DND-41 (cell line): ENCODE data around the gene SUSD6.

Experiments
- ATAC-seq: fragments of 200-7000 bp; cut with Tn5 transposase; 3 replicates; pipeline ENCODE4 v1.9.1; 2021; ENCODE audit warnings: low read depth; ENCODE audit not compliant: insufficient read depth
- DNase-seq: peaks from one replicate; pipeline ENCODE4 v3.0.0-alpha.2; 2020
- H2AFZ ChIP-seq: 2 replicates; pipeline ENCODE4 v1.6.0; 2012; ENCODE audit warnings: low read depth, low read length
- H3K27ac ChIP-seq: 2 replicates; pipeline ENCODE4 v1.5.1; 2012; ENCODE audit warnings: low read length, inconsistent platforms
- H3K27me3 ChIP-seq: fragments of 200-600 bp; sonication (generic); 2 replicates; pipeline ENCODE4 v1.6.0; 2012; ENCODE audit warnings: low read length, mild to moderate bottlenecking, inconsistent platforms; ENCODE audit not compliant: insufficient read depth, poor library complexity
- H3K36me3 ChIP-seq: 2 replicates; pipeline ENCODE4 v1.5.1; 2012; ENCODE audit warnings: low read length, inconsistent platforms; ENCODE audit not compliant: insufficient read depth
- H3K4me1 ChIP-seq: 2 replicates; pipeline ENCODE4 v1.5.1; 2012; ENCODE audit warnings: mild to moderate bottlenecking, low read length; ENCODE audit not compliant: insufficient read depth
- H3K4me2 ChIP-seq: 2 replicates; pipeline ENCODE4 v1.6.0; 2012; ENCODE audit warnings: mild to moderate bottlenecking, moderate library complexity, low read length, inconsistent platforms; ENCODE audit not compliant: insufficient read depth
- H3K4me3 ChIP-seq, 2 experiments: fragments of 200-600 bp in 1 of 2; shearing (Covaris generic) in 1 of 2; 2 replicates each; pipeline ENCODE4 v1.5.1; 2012 to 2016; ENCODE audit warnings: inconsistent platforms in 2 of 2, low read length in 2 of 2, mild to moderate bottlenecking in 2 of 2, low read depth in 1 of 2, moderate library complexity in 1 of 2
- H3K79me2 ChIP-seq: 2 replicates; pipeline ENCODE4 v1.6.0; 2012; ENCODE audit warnings: low read length, inconsistent platforms; ENCODE audit not compliant: insufficient read depth
- H3K9ac ChIP-seq: 2 replicates; pipeline ENCODE4 v1.6.0; 2012; ENCODE audit warnings: low read depth, mild to moderate bottlenecking, inconsistent platforms, low read length, moderate library complexity
- H3K9me3 ChIP-seq: 2 replicates; pipeline ENCODE4 v1.5.1; 2012; ENCODE audit warnings: low read length, moderate library complexity, mild to moderate bottlenecking, inconsistent platforms; ENCODE audit not compliant: insufficient read depth, severe bottlenecking
- H4K20me1 ChIP-seq: 2 replicates; pipeline ENCODE4 v1.6.0; 2012; ENCODE audit warnings: low read length; ENCODE audit not compliant: insufficient read depth
- CTCF ChIP-seq: IDR thresholded peaks from 2 replicates; pipeline ENCODE4 v1.5.1; 2012; ENCODE audit warnings: borderline replicate concordance, low read length, moderate library complexity, mild to moderate bottlenecking; ENCODE audit not compliant: poor library complexity, severe bottlenecking; ENCODE audit errors: extremely low read depth
- EZH2 ChIP-seq: IDR thresholded peaks from 3 replicates; pipeline ENCODE4 v1.6.1; 2012; ENCODE audit warnings: borderline replicate concordance, low read depth, mild to moderate bottlenecking, moderate library complexity, low read length, inconsistent platforms; ENCODE audit not compliant: severe bottlenecking

The SUSD6 gene

GRCh38 chr14:69582829-69583228 lies 28.6 kb upstream of the SUSD6 start:
- Histone ChIP-seq H3K27me3 (peaks cover 3% of the 10 kb centered on the region), H3K36me3 (no peaks in the 10 kb centered on the region), H4K20me1 (no peaks in the 10 kb centered on the region), H3K4me3 (no peak overlapping the region), H3K4me2 (no peak overlapping the region), H3K79me2 (no peaks in the 10 kb centered on the region), H3K27ac (no peak overlapping the region), H3K9me3 (no peaks in the 10 kb centered on the region), H3K9ac (no peak overlapping the region), H3K4me1 (no peaks in the 10 kb centered on the region), H2AFZ (no peak overlapping the region)
- DNase-seq (no peak), ATAC-seq (no peak)
- TF ChIP-seq EZH2 = no peak
- TF ChIP-seq CTCF = no peak

- Histone ChIP-seq H3K4me1 (no peaks in the 10 kb centered on the region), H3K79me2 (no peaks in the 10 kb centered on the region), H3K36me3 (no peaks in the 10 kb centered on the region), H3K4me3 (no peak overlapping the region), H2AFZ (no peak overlapping the region), H3K27ac (no peak overlapping the region), H3K4me2 (no peak overlapping the region), H3K9ac (no peak overlapping the region), H3K27me3 (peaks cover 6% of the 10 kb centered on the region), H3K9me3 (no peaks in the 10 kb centered on the region), H4K20me1 (no peaks in the 10 kb centered on the region)
- TF ChIP-seq CTCF (no peak), EZH2 (no peak)
- ATAC-seq = no peak
- DNase-seq = no peak
These were observed 27.0 kb upstream of the SUSD6 start for GRCh38 chr14:69584389-69584788.

GRCh38 chr14:69586404-69586803 lies 25.0 kb upstream of the SUSD6 start:
- Histone ChIP-seq H3K79me2 (no peaks in the 10 kb centered on the region), H3K27me3 (peaks cover 6% of the 10 kb centered on the region), H3K9me3 (no peaks in the 10 kb centered on the region), H4K20me1 (no peaks in the 10 kb centered on the region), H3K4me1 (no peaks in the 10 kb centered on the region), H3K4me2 (no peak overlapping the region), H3K9ac (no peak overlapping the region), H3K4me3 (no peak overlapping the region), H2AFZ (no peak overlapping the region), H3K36me3 (no peaks in the 10 kb centered on the region), H3K27ac (no peak overlapping the region)
- ATAC-seq (no peak), DNase-seq (no peak)
- TF ChIP-seq EZH2 = no peak
- TF ChIP-seq CTCF = no peak

- Histone ChIP-seq H3K79me2 (no peaks in the 10 kb centered on the region), H3K27ac (no peak overlapping the region), H3K36me3 (no peaks in the 10 kb centered on the region), H3K4me3 (no peak overlapping the region), H3K27me3 (peaks cover 6% of the 10 kb centered on the region), H3K9ac (no peak overlapping the region), H4K20me1 (no peaks in the 10 kb centered on the region), H2AFZ (no peak overlapping the region), H3K4me1 (no peaks in the 10 kb centered on the region), H3K4me2 (no peak overlapping the region), H3K9me3 (no peaks in the 10 kb centered on the region)
- no peak for DNase-seq
- ATAC-seq = no peak
- TF ChIP-seq EZH2 = no peak
- no peak for TF ChIP-seq CTCF
These were observed 24.0 kb upstream of the SUSD6 start for GRCh38 chr14:69587389-69587788.
